Ovary (tissue), 3 donors: ENCODE results near the gene MYF6.

Experiments
- CTCF ChIP-seq, 3 donors: fragments of 450-650 bp in 2 of 3; fragments of 200-600 bp in 1 of 3; IDR thresholded peaks; one replicate each; pipeline versions ENCODE4 v1.5.1 to v1.8.0; 2016 to 2022; ENCODE audit warnings: antibody characterized with exemption in 3 of 3, mild to moderate bottlenecking in 1 of 3
- EP300 ChIP-seq: sonication (generic); formaldehyde crosslinking; IDR thresholded peaks from one replicate; pipeline ENCODE4 v1.6.1; 2017; ENCODE audit warnings: antibody characterized with exemption
- POLR2A ChIP-seq: fragments of 450-650 bp; IDR thresholded peaks from one replicate; pipeline ENCODE4 v1.6.1; 2017; ENCODE audit warnings: antibody characterized with exemption, mild to moderate bottlenecking, moderate library complexity
- donor health status: DM: no; HTN: no; CAD: no.

- TF ChIP-seq CTCF (IDR thresholded peaks at IDR 0.05) (no peak), POLR2A (no peak), EP300 (no peak)
Measured at GRCh38 chr12:80679346-80680131, 27.9 kb upstream of the MYF6 start.
